Duodenal mucosa (tissue), 2 donors: ENCODE data around the gene PBRM1.
"Not testable (repeated sequence)": the region's sequence is repeated elsewhere in the genome, so short reads cannot be mapped to it uniquely, and the experiment has no call there.

ENCODE experiments used
- H3K27ac ChIP-seq: one replicate; pipeline ENCODE4 v1.7.0; 2013; ENCODE audit warnings: low read depth, low read length
- H3K27me3 ChIP-seq, 2 donors: one replicate each; pipeline ENCODE4 v1.7.0; 2013; ENCODE audit warnings: low read length in 2 of 2, control low read depth in 1 of 2; ENCODE audit not compliant: insufficient read depth in 2 of 2, control insufficient read depth in 1 of 2
- H3K36me3 ChIP-seq, 2 donors: one replicate each; pipeline ENCODE4 v1.7.0; 2013; ENCODE audit warnings: low read length in 2 of 2, control low read depth in 1 of 2; ENCODE audit not compliant: insufficient read depth in 2 of 2, control insufficient read depth in 1 of 2
- H3K4me1 ChIP-seq, 2 donors: one replicate each; pipeline ENCODE4 v1.7.0; 2013; ENCODE audit warnings: low read length in 2 of 2, control low read depth in 1 of 2; ENCODE audit not compliant: insufficient read depth in 2 of 2, control insufficient read depth in 1 of 2
- H3K4me3 ChIP-seq, 2 donors: one replicate each; pipeline ENCODE4 v1.7.0; 2013; ENCODE audit warnings: low read length in 2 of 2, low read depth in 1 of 2
- H3K9ac ChIP-seq, 2 donors: one replicate each; pipeline ENCODE4 v1.7.0; 2013; ENCODE audit warnings: low read length in 2 of 2, low read depth in 1 of 2
- H3K9me3 ChIP-seq, 2 donors: one replicate each; pipeline ENCODE4 v1.7.0; 2013; ENCODE audit warnings: low read length in 2 of 2, control low read depth in 1 of 2; ENCODE audit not compliant: control insufficient read depth in 1 of 2

Gene PBRM1

DNA sequence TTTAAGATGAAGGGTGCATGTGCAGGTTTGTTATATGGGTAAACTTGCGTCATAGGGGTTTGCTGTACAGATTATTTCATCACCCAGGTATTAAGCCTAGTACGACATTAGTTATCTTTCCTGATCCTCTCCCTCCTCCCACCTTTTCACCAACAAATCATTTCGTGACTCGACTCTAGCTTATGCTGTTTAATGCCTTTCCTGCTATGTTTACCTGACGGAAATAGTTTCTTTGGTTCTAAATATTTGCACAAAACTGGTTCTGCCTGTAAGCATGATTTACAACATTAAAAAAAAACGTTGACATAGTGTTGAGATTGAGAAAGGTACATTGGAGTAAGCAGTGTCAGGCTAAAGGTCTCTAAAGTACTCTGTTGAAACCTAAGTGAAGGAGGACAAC, 2.6 kb upstream of the PBRM1 start:
- Histone ChIP-seq H3K9ac (no peak overlapping the region), H3K9me3 (no peaks in the 10 kb centered on the region), H3K36me3 (peaks cover 48 to 60% of the 10 kb centered on the region in 2 donors), H3K4me3 (no peak overlapping the region), H3K4me1 (peaks cover 27 to 38% of the 10 kb centered on the region in 2 donors), H3K27me3 (no peaks in the 10 kb centered on the region), H3K27ac (no peak overlapping the region)

DNA sequence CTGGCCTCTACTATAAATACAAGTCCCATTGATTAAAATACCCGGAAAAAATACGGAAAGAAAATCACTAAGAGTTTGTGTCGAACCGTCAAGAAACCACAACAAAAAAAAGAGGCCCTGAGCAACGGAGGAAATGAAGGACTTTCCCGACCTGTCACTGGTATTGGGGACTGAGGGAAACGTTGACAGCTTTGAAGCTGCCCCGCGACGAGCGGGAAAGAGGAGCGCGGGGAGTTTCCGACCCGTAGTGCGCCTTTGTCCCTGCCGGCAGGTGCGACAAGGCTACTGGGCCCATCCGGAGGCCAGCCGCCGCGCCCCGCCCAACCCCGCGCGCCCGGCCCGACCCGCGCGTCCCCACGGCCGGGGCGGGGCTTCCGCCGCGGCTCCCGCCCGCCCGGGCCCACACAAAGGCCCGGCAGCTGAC, 416 bp downstream of the PBRM1 start:
- H3K9ac ChIP-seq = peak overlapping the region; percentile 63 to 84
- H3K27ac ChIP-seq = peak overlapping the region; percentile 98
- H3K27me3 ChIP-seq = no peaks in the 10 kb centered on the region
- H3K36me3 ChIP-seq = peaks cover 29 to 31% of the 10 kb centered on the region in 2 donors
- no peaks in the 10 kb centered on the region for H3K9me3 ChIP-seq
- peaks cover 41 to 49% of the 10 kb centered on the region in 2 donors for H3K4me1 ChIP-seq
- H3K4me3 ChIP-seq = peak overlapping the region; percentile 80 to 83

DNA sequence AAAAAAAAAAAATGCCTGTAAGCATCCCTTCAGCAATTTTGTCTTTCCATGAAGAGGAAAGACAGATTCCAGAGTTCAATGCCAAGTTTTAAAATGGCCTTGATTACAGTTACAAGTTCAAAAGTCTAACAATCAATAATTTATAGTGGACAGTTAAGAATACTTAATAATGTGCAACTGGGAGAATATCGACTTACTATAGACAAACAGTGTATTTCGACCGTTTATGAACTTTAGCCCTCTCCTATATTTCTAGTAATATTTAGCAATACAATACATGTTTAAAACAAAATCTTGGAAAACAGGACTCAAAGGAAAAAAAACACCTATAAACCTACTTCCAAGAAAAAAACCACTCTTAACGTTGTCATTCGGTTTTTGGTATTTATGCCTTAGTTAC, 1.5 kb downstream of the PBRM1 start:
- Histone ChIP-seq H3K9me3 (no peaks in the 10 kb centered on the region), H3K4me3 (peak overlapping the region; percentile 80 to 83), H3K4me1 (peaks cover 49 to 51% of the 10 kb centered on the region in 2 donors), H3K27me3 (no peaks in the 10 kb centered on the region), H3K27ac (no peak overlapping the region), H3K36me3 (peaks cover 21 to 26% of the 10 kb centered on the region in 2 donors), H3K9ac (peak overlapping the region; percentile 13 to 84)

DNA sequence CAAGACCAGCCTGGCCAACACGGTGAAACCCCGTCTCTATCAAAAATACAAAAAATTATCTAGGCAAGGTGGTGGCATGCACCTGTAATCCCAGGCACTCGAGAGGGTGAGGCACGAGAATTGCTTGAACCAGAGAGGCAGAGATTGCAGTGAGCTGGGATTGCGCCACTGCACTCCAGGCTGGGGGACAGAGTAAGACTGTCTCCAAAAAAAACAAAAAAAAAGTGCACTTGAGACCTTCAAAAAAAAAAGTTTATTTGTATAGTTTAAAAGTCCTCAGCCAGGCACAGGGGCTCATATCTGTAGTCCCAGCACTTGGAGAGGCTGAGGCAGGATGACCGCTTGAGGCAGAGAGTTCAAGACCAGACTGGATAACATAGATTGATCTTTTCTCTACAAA, 2.1 kb downstream of the PBRM1 start:
- Histone ChIP-seq H3K27me3 (no peaks in the 10 kb centered on the region), H3K9ac (no peak overlapping the region), H3K4me3 (no peak overlapping the region), H3K9me3 (no peaks in the 10 kb centered on the region), H3K4me1 (peaks cover 45 to 53% of the 10 kb centered on the region in 2 donors), H3K27ac (no peak overlapping the region), H3K36me3 (peaks cover 21 to 26% of the 10 kb centered on the region in 2 donors)

- H3K36me3 ChIP-seq = peaks cover 16 to 26% of the 10 kb centered on the region in 2 donors
- H3K9ac ChIP-seq = peak overlapping the region in 1 of 2 donors; percentile 9
- no peaks in the 10 kb centered on the region for H3K9me3 ChIP-seq
- no peaks in the 10 kb centered on the region for H3K27me3 ChIP-seq
- H3K27ac ChIP-seq = no peak overlapping the region
- no peak overlapping the region for H3K4me3 ChIP-seq
- H3K4me1 ChIP-seq = peaks cover 34 to 40% of the 10 kb centered on the region in 2 donors
Observed at GRCh38 chr3:52682016-52682415, 3.7 kb downstream of the PBRM1 start.

- no peaks in the 10 kb centered on the region for H3K27me3 ChIP-seq
- H3K36me3 ChIP-seq = peaks cover 16 to 30% of the 10 kb centered on the region in 2 donors
- H3K27ac ChIP-seq = no peak overlapping the region
- H3K4me3 ChIP-seq = no peak overlapping the region
- peaks cover 30 to 36% of the 10 kb centered on the region in 2 donors for H3K4me1 ChIP-seq
- H3K9me3 ChIP-seq = no peaks in the 10 kb centered on the region
- H3K9ac ChIP-seq = no peak overlapping the region
Observed at GRCh38 chr3:52681596-52681995, 4.1 kb downstream of the PBRM1 start.

DNA sequence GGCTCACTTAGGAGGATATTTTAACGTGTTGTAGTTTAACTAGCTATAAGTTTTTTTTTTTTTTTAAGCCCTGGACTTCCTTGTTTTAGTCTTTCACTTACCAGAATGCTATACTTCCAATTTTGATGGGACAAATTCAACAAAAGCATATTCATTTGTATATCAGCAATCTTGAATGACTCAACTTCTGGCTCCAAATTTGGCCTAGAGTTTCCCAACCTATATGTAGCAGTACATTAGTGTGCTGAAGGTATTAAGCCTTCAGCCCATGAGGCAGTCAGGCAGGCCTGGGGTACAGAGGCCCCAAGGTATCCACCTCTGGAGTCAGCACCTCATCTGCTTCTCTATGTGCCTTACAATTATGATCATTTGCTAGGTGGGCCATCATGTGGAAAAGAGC, 5.9 kb downstream of the PBRM1 start:
- Histone ChIP-seq H3K36me3 (peaks cover 16 to 44% of the 10 kb centered on the region in 2 donors), H3K9ac (no peak overlapping the region), H3K4me1 (peaks cover 27 to 34% of the 10 kb centered on the region in 2 donors), H3K27me3 (no peaks in the 10 kb centered on the region), H3K9me3 (no peaks in the 10 kb centered on the region), H3K4me3 (no peak overlapping the region), H3K27ac (no peak overlapping the region)

DNA sequence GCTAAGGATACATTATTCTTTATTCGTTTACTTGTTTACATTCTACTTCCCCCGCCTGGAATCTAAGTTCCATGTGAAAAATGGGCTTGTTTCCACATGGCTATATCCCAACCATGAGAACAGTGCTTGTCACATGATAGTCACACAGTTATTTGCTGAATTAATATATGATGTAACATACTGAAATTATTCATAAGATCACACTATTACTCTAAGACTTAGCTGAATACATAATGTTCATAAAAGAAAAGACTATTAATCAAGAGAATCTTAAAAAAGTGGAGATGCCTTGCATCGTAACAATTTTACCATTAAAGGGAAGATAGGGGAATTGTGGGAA, 6.5 kb downstream of the PBRM1 start:
- Histone ChIP-seq H3K4me3 (no peak overlapping the region), H3K27ac (no peak overlapping the region), H3K9ac (no peak overlapping the region), H3K9me3 (no peaks in the 10 kb centered on the region), H3K36me3 (peaks cover 16 to 49% of the 10 kb centered on the region in 2 donors), H3K27me3 (no peaks in the 10 kb centered on the region), H3K4me1 (peaks cover 20 to 28% of the 10 kb centered on the region in 2 donors)

GRCh38 chr3:52678265-52679198, 7.2 kb downstream of the PBRM1 start:
- peaks cover 14 to 26% of the 10 kb centered on the region in 2 donors for H3K4me1 ChIP-seq
- H3K27me3 ChIP-seq = no peaks in the 10 kb centered on the region
- no peak overlapping the region for H3K9ac ChIP-seq
- H3K27ac ChIP-seq = no peak overlapping the region
- peaks cover 16 to 50% of the 10 kb centered on the region in 2 donors for H3K36me3 ChIP-seq
- H3K4me3 ChIP-seq = no peak overlapping the region
- H3K9me3 ChIP-seq = no peaks in the 10 kb centered on the region

GRCh38 chr3:52676201-52676600, 9.5 kb downstream of the PBRM1 start:
- H3K27ac ChIP-seq, H3K27me3 ChIP-seq, H3K9me3 ChIP-seq, H3K9ac ChIP-seq, H3K4me3 ChIP-seq: not testable (repeated sequence)
- Histone ChIP-seq H3K36me3 (peaks cover 16 to 65% of the 10 kb centered on the region in 2 donors), H3K4me1 (peaks cover 0 to 17% of the 10 kb centered on the region in 2 donors)
